IMR-90 (cell line): ENCODE data around the gene WNT7A.

Experiments used
- CEBPB ChIP-seq: IDR thresholded peaks from 2 replicates; pipeline ENCODE4 v1.6.1; 2012; ENCODE audit warnings: low read depth, low read length, improper control_type of control experiment
- CHD1 ChIP-seq: IDR thresholded peaks from 2 replicates; pipeline ENCODE4 v1.6.1; 2012; ENCODE audit warnings: low read depth, low read length, improper control_type of control experiment
- CTCF ChIP-seq: conservative IDR thresholded peaks from 2 replicates; pipeline ENCODE4 v1.5.1; 2012; ENCODE audit warnings: mild to moderate bottlenecking, low read depth, low read length, improper control_type of control experiment
- MAFK ChIP-seq: IDR thresholded peaks from 2 replicates; pipeline ENCODE4 v1.6.1; 2012; ENCODE audit warnings: low read depth, low read length, improper control_type of control experiment
- MAZ ChIP-seq: IDR thresholded peaks from 2 replicates; pipeline ENCODE4 v1.6.1; 2012; ENCODE audit warnings: low read depth, mild to moderate bottlenecking, low read length, improper control_type of control experiment, moderate library complexity, borderline replicate concordance
- MXI1 ChIP-seq: IDR thresholded peaks from 2 replicates; pipeline ENCODE4 v1.6.1; 2012; ENCODE audit warnings: low read depth, mild to moderate bottlenecking, low read length, moderate library complexity, borderline replicate concordance
- POLR2A ChIP-seq: IDR thresholded peaks from 2 replicates; pipeline ENCODE4 v1.6.1; 2012; ENCODE audit warnings: mild to moderate bottlenecking, low read depth, low read length
- RAD21 ChIP-seq: IDR thresholded peaks from 2 replicates; pipeline ENCODE4 v1.6.1; 2012; ENCODE audit warnings: low read length, improper control_type of control experiment
- RFX5 ChIP-seq: IDR thresholded peaks from 2 replicates; pipeline ENCODE4 v1.8.0; 2012; ENCODE audit warnings: low read depth, mild to moderate bottlenecking, low read length, moderate library complexity
- SMC3 ChIP-seq: fragments of 150-350 bp; IDR thresholded peaks from 2 replicates; pipeline ENCODE4 v1.6.1; 2016; ENCODE audit warnings: low read depth, mild to moderate bottlenecking, antibody characterized with exemption, low read length, moderate library complexity
- TF ChIP-seq, protein P1 (sequence below): fragments of 150-350 bp; IDR thresholded peaks from 2 replicates; pipeline ENCODE4 v1.6.1; 2016; ENCODE audit warnings: low read depth, mild to moderate bottlenecking, low read length, moderate library complexity, borderline replicate concordance
- TF ChIP-seq, protein P2 (sequence below): fragments of 150-350 bp; IDR thresholded peaks from 2 replicates; pipeline ENCODE4 v1.6.1; 2017; ENCODE audit warnings: mild to moderate bottlenecking, antibody characterized with exemption, low read length, low read depth

DNA sequence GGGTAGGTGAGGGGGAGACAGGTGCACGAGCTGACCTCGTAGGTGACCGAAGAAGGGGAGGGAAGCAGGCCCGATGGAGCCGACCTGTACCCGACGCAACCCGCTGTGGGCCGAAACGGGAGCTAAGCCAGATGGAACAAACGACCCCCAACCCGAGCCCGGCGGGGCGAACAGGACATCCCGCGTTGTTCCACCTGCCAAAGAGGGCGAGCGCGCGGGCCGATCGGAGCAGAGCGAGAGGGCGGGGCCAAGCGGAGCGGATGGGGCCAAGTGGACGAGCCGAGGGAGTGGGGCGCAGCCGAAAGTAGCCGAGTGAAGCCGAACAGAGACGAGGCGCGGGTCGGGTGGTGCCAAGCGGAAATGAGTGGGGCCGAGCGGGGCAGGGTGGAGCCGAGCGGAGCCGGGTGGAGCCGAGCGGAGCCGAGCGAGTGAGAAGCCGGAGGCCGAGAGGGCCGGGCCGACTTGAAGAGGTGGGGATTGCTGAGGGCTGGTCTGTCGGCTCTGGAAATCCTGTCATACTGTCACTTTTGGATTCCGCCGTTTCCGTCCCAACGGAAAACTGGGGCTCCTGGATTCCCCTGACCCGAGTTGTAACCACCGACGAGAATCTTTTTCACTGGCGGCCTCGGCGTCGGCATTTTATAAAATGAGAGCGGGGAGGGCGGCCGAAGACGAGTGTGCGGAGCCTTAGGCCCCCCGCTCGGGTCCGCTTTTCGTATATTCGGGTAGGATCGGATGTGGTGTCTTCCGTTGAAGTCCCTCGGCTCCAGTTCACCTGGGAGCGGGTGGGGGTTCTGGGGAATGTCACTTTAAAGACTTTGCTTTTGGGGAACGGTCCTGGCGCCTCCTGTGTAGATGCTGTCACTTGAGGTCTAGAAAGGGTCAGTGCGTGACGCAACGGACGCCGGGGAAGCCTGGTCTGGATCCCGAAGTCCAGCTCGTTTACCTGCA is 15.6 kb upstream of the WNT7A start:
- no peak for TF ChIP-seq CHD1
- TF ChIP-seq CTCF: no peak
- TF ChIP-seq, protein P1, sequence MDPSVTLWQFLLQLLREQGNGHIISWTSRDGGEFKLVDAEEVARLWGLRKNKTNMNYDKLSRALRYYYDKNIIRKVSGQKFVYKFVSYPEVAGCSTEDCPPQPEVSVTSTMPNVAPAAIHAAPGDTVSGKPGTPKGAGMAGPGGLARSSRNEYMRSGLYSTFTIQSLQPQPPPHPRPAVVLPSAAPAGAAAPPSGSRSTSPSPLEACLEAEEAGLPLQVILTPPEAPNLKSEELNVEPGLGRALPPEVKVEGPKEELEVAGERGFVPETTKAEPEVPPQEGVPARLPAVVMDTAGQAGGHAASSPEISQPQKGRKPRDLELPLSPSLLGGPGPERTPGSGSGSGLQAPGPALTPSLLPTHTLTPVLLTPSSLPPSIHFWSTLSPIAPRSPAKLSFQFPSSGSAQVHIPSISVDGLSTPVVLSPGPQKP: no peak
- no peak for TF ChIP-seq RAD21
- peak; percentile 31; the same call in 1 of the 2 replicates for TF ChIP-seq CEBPB
- no peak for TF ChIP-seq MAFK
- TF ChIP-seq POLR2A: no peak
- TF ChIP-seq RFX5: no peak
- no peak for TF ChIP-seq MXI1
- TF ChIP-seq, protein P2, sequence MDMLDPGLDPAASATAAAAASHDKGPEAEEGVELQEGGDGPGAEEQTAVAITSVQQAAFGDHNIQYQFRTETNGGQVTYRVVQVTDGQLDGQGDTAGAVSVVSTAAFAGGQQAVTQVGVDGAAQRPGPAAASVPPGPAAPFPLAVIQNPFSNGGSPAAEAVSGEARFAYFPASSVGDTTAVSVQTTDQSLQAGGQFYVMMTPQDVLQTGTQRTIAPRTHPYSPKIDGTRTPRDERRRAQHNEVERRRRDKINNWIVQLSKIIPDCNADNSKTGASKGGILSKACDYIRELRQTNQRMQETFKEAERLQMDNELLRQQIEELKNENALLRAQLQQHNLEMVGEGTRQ: no peak
- no peak for TF ChIP-seq SMC3
- TF ChIP-seq MAZ: peak; percentile 80
